Measurements from ENCODE around the gene SOX4. TPM values are rescaled to one million over a fixed set of nuclear protein-coding genes. Genes with fewer than 3 reads are reported as not detected.

Gene SOX4
- total RNA-seq, 1 donor from 2014 or later, result 147 TPM

DNA sequence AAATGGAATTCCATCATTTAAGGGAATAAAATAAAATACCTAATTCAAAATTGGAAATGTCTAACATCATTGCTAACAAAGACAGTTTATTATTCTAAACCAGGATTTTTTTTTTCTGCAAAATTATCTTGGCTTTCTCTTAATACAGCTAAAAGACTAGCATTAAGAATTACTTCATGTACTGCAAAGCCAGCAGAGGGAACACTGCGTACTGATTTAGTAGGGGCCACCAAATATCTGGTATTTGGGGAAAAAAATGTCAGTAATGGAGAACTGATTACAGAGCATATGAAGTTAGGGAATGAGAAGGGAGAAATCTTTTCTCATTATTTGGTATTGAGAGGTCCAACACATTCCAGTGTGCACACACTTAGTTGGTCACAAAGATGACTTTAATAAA, 3.2 kb upstream of the SOX4 start:
- H3K27me3 Mint-ChIP-seq (ENCODE audit: insufficient read depth, low read depth), result peaks cover 14% of the 10 kb centered on the region
- no peak for DNase-seq (ENCODE audit: low spot score)
- no peak overlapping the region for H3K4me3 ChIP-seq
- TF ChIP-seq EZH2phosphoT487 (IDR thresholded peaks at IDR 0.05), result no peak
- TF ChIP-seq, protein P1, sequence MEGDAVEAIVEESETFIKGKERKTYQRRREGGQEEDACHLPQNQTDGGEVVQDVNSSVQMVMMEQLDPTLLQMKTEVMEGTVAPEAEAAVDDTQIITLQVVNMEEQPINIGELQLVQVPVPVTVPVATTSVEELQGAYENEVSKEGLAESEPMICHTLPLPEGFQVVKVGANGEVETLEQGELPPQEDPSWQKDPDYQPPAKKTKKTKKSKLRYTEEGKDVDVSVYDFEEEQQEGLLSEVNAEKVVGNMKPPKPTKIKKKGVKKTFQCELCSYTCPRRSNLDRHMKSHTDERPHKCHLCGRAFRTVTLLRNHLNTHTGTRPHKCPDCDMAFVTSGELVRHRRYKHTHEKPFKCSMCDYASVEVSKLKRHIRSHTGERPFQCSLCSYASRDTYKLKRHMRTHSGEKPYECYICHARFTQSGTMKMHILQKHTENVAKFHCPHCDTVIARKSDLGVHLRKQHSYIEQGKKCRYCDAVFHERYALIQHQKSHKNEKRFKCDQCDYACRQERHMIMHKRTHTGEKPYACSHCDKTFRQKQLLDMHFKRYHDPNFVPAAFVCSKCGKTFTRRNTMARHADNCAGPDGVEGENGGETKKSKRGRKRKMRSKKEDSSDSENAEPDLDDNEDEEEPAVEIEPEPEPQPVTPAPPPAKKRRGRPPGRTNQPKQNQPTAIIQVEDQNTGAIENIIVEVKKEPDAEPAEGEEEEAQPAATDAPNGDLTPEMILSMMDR (IDR thresholded peaks at IDR 0.05), result peak; percentile 16
- no peak overlapping the region for H3K27ac ChIP-seq
- peaks cover 25% of the 10 kb centered on the region for H3K4me1 ChIP-seq
- no peaks in the 10 kb centered on the region for H3K36me3 ChIP-seq
- H3K27ac Mint-ChIP-seq, result no peak overlapping the region
- peaks cover 3% of the 10 kb centered on the region for H3K36me3 Mint-ChIP-seq
- H3K4me2 ChIP-seq, result no peak overlapping the region
- no peak overlapping the region for H3K9ac ChIP-seq
- no peaks in the 10 kb centered on the region for H3K27me3 ChIP-seq
- H3K4me3 Mint-ChIP-seq, result peak overlapping the region; percentile 7
- peaks cover 16% of the 10 kb centered on the region for H4K20me1 ChIP-seq (ENCODE audit: low read depth)
- peaks cover 18% of the 10 kb centered on the region for H3K79me2 ChIP-seq (ENCODE audit: low read depth)
- no peak overlapping the region for H2AFZ ChIP-seq (replicated peaks)
- no peaks in the 10 kb centered on the region for H3K9me3 ChIP-seq (ENCODE audit: low read depth)
- peaks cover 45% of the 10 kb centered on the region for H3F3A ChIP-seq (ENCODE audit: low read depth)
- H3K9me3 Mint-ChIP-seq, result peaks cover 4% of the 10 kb centered on the region
- H3K4me1 Mint-ChIP-seq, result peaks cover 20% of the 10 kb centered on the region

DNA sequence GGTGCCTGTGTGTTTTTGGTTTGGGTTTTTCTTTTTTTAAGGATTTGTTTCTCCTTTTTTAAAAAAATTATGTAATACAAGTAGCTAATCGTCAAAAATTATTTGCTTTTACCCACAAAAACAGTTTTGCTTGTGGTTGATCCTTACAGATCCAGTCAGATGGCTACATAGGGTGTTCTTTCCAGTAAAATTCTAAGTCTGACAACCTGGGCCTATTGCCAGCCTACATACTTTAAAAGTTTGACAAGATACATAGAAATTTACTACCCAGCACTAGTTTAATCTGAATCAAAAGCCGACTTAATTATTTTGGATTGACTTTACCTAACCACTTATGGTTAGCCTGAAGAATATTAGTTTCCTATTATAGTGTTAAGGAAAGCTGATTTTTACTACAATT, 2.1 kb upstream of the SOX4 start:
- no peak overlapping the region for H3K27ac Mint-ChIP-seq
- H2AFZ ChIP-seq (replicated peaks), result no peak overlapping the region

DNA sequence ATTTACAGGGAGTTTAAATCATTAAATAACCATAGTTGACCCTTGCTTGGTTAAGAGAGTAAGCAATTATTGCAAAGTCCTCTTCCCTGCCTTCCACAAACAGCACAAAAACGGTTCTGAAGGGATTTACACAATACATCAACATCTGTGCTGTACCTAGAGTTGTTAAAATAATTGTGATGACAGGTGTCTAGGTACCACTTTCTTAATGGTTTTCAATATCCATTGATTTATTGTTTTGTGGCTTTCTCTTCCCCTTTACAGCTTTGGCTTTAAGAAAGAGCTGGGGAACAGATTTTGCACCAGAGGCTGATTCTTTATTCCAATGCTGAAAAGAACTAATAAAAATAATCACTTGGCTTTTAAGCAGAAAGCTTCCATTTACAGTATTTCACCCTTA, 598 bp upstream of the SOX4 start:
- Histone ChIP-seq H3K79me2 (ENCODE audit: low read depth) (peaks cover 44% of the 10 kb centered on the region), H3K27me3 (no peaks in the 10 kb centered on the region), H3K27ac (no peak overlapping the region), H4K20me1 (ENCODE audit: low read depth) (peaks cover 41% of the 10 kb centered on the region), H3K4me2 (peak overlapping the region; percentile 88), H3K4me1 (peaks cover 18% of the 10 kb centered on the region), H3F3A (ENCODE audit: low read depth) (peaks cover 51% of the 10 kb centered on the region), H3K4me3 (peak overlapping the region; percentile 76), H2AFZ (replicated peaks) (no peak overlapping the region), H3K9me3 (ENCODE audit: low read depth) (no peaks in the 10 kb centered on the region), H3K36me3 (peaks cover 5% of the 10 kb centered on the region), H3K9ac (no peak overlapping the region)
- no peak for TF ChIP-seq EZH2phosphoT487 (IDR thresholded peaks at IDR 0.05)
- TF ChIP-seq EZH2 (IDR thresholded peaks at IDR 0.05), result no peak
- TF ChIP-seq, protein P1 (IDR thresholded peaks at IDR 0.05), result no peak
- no peak for DNase-seq (ENCODE audit: low spot score)
- Mint-ChIP-seq H3K27ac (no peak overlapping the region), H3K4me3 (no peak overlapping the region), H3K36me3 (peaks cover 18% of the 10 kb centered on the region), H3K4me1 (peaks cover 14% of the 10 kb centered on the region), H3K9me3 (peaks cover 2% of the 10 kb centered on the region), H3K27me3 (ENCODE audit: insufficient read depth, low read depth) (peaks cover 12% of the 10 kb centered on the region)

More for the DNA sequence above, 2.1 kb upstream of the SOX4 start:
- Histone ChIP-seq H3K36me3 (no peaks in the 10 kb centered on the region), H3K4me3 (no peak overlapping the region), H3F3A (ENCODE audit: low read depth) (peaks cover 50% of the 10 kb centered on the region), H4K20me1 (ENCODE audit: low read depth) (peaks cover 26% of the 10 kb centered on the region), H3K9ac (no peak overlapping the region), H3K4me2 (no peak overlapping the region), H3K27me3 (no peaks in the 10 kb centered on the region), H3K27ac (no peak overlapping the region), H3K79me2 (ENCODE audit: low read depth) (peaks cover 29% of the 10 kb centered on the region), H3K4me1 (peaks cover 23% of the 10 kb centered on the region), H3K9me3 (ENCODE audit: low read depth) (no peaks in the 10 kb centered on the region)
- Mint-ChIP-seq H3K27me3 (ENCODE audit: insufficient read depth, low read depth) (peaks cover 14% of the 10 kb centered on the region), H3K4me3 (no peak overlapping the region), H3K36me3 (peaks cover 11% of the 10 kb centered on the region), H3K9me3 (no peaks in the 10 kb centered on the region), H3K4me1 (peaks cover 18% of the 10 kb centered on the region)
- no peak for DNase-seq (ENCODE audit: low spot score)
- TF ChIP-seq EZH2phosphoT487 (IDR thresholded peaks at IDR 0.05), result no peak

DNA sequence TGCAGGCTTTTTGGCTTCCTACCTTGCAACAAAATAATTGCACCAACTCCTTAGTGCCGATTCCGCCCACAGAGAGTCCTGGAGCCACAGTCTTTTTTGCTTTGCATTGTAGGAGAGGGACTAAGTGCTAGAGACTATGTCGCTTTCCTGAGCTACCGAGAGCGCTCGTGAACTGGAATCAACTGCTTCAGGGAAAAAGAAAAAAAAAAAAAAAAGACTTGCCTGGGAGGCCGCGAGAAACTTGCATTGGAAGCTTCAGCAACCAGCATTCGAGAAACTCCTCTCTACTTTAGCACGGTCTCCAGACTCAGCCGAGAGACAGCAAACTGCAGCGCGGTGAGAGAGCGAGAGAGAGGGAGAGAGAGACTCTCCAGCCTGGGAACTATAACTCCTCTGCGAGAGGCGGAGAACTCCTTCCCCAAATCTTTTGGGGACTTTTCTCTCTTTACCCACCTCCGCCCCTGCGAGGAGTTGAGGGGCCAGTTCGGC, 420 bp downstream of the SOX4 start:
- Mint-ChIP-seq H3K27ac (no peak overlapping the region), H3K36me3 (peaks cover 27% of the 10 kb centered on the region), H3K4me3 (no peak overlapping the region), H3K4me1 (peaks cover 25% of the 10 kb centered on the region), H3K9me3 (peaks cover 2% of the 10 kb centered on the region), H3K27me3 (ENCODE audit: insufficient read depth, low read depth) (peaks cover 8% of the 10 kb centered on the region)
- Histone ChIP-seq H3K9me3 (ENCODE audit: low read depth) (no peaks in the 10 kb centered on the region), H3K4me2 (peak overlapping the region; percentile 88), H3K9ac (peak overlapping the region; percentile 82), H4K20me1 (ENCODE audit: low read depth) (peaks cover 51% of the 10 kb centered on the region), H3K27ac (peak overlapping the region; percentile 73), H2AFZ (replicated peaks) (no peak overlapping the region), H3K4me3 (peak overlapping the region; percentile 76), H3K4me1 (peaks cover 28% of the 10 kb centered on the region), H3K79me2 (ENCODE audit: low read depth) (peaks cover 54% of the 10 kb centered on the region), H3K27me3 (no peaks in the 10 kb centered on the region), H3F3A (ENCODE audit: low read depth) (peaks cover 51% of the 10 kb centered on the region), H3K36me3 (peaks cover 12% of the 10 kb centered on the region)
- peak; percentile 70 for DNase-seq (ENCODE audit: low spot score)
- TF ChIP-seq, protein P1 (IDR thresholded peaks at IDR 0.05), result no peak
- TF ChIP-seq EZH2phosphoT487 (IDR thresholded peaks at IDR 0.05), result no peak
- no peak for TF ChIP-seq EZH2 (IDR thresholded peaks at IDR 0.05)
